HG03469 (cell line): ENCODE measurements around the gene KDM4D.
"Not testable (repeated sequence)": the region's sequence is repeated elsewhere in the genome, so short reads cannot be mapped to it uniquely, and the experiment has no call there.

Experiments
- ATAC-seq: cut with Tn5 transposase; IDR thresholded peaks from one replicate; pipeline ENCODE4 v1.9.1; 2021; ENCODE audit warnings: mild to moderate bottlenecking, moderate library complexity, moderate number of reproducible peaks; ENCODE audit not compliant: unreplicated experiment

Gene KDM4D

DNA sequence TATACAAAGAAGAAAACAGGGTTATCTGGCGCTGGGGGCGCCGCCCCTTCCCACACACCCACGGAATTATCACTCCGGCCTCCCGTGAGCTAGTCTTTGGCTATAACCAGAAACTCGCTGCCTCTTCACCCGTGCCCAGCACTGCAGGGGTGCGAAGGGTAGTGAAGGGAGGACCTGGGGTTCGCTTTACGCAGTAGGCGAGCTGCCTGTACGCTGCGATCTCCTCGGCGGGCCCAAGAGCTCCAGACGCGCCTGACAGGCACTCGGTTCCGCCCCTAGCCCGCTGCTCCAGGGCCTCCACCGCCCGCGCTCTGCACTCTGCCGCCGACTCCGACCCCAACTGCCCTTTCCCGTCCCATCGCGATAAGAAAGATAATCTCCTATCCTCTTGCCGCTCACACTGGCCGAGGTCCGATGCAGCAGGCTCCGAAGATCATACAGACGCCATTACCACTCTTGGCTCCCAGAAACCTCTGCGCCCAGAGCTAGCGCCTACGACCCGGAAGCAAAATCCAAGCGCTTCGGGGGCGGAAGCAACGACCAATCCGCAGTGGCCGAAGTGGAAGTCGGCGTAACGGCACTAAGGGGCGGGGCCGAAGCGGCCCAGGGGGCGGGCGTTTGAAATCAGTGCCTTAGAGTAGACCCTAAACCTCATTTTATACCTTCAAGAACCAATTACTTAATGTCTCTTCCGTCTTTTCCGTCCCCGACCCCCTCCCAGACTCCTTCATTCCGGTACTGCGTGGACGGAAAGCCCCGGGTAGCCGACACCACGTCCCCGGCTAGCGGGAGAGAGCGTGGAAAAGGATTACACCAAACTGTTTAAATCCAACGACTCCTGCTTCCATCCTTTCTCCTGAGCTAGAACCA is at the start of gene KDM4D, which contains the start of gene CWC15:
KDM4D (plus strand) TSS at position 611 of the 870 bp plus-strand sequence. CDS start 23,664 bp downstream, outside the sequence.
CWC15 (minus strand) TSS at position 458 of the 870 bp plus-strand sequence. CDS start 1,371 bp downstream, outside the sequence.
- ATAC-seq: peak; percentile 100

DNA sequence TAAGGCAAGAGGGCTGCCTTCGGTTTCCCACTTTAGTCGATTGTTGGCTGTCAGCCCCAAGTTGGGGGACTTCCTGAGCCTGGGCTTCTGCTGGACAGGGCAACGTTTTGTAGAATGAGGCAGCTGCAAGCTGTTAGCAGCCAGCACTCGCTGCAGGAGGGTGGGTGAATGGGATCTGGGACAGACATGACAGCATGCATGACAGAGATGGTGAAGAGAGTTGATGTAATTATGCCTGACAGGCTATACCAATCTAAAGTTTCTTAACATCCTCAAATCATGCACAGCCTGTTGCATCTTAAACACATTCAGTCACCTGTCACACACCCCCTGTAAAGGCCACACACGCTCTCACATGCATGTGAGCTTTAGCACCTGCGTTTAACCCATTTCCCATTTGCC is 49.3 kb upstream of the KDM4D start:
- no peak for ATAC-seq

DNA sequence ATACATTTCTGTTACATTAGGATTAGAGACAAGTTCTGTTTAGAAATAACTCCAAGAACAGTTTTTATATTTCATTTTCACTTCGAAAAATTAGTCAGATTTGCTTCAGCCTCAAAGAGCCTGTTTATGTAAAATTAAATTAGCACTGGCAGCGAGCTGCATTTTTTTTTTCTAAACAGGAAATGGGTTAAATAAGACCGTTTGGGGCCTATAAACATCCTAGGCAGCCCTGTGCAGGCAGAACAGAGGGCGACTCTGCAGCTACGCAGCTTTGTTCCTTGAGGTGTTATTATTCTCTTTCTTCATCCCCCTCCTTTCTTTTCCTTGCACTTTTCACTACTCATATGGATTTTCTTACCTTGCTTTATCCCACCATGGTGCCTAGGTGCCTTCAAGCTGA is 48.9 kb upstream of the KDM4D start:
- ATAC-seq: no peak

DNA sequence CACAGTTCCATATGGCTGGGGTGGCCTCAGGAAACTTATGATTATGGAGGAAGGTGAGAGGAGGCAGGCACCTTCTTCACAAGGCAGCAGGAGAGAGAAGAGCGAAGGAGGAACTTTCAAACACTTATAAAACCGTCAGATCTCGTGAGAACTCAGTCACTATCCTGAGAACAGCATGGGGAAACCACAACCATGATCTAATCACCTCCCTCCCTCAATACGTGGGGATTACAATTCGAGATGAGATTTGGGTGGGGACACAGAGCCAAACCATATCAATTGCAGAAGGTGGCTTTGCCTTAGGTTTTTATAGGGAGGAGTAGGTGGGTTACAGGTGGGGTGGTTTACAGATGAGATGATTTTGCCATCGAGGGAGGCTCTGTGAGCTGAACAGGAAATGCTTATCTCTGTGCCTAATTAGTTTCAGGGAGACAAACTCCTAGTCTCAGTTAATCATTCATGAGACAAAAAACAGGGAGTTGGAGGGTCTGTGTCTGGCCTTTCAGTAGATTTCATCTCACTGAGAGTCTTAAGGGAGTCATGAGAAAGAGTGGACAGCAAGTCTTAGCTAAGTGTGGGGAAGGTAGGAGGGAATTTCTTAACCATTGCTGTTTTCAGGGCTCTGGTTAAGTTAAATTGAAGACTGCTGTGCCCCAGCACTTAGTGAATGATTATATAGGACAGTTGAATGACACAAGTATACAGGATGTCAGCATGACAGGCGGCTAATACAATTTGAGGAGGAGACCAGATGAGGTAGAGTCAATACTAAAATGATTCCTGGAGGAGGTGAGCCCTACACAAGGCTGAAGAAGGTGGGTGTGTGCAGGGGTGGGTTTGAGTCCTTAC is 47.9 kb upstream of the KDM4D start:
- no peak for ATAC-seq

DNA sequence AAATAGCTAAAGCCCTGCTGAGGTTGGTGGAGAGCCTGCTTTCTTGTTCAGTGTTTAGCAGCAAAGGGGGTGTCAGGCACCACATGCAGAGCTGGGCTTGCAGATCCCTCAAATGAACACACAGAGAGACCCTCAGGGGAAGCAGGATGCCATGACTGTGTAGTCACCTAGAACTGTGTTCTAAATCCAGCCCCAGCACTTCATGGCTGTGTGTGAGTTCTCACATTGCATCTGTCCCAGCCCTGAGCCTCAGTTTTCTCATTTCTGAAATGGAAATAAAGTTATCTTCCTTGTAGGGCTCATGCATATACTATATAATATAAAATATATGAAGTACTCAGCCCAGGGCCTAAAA is 47.3 kb upstream of the KDM4D start:
- no peak for ATAC-seq

DNA sequence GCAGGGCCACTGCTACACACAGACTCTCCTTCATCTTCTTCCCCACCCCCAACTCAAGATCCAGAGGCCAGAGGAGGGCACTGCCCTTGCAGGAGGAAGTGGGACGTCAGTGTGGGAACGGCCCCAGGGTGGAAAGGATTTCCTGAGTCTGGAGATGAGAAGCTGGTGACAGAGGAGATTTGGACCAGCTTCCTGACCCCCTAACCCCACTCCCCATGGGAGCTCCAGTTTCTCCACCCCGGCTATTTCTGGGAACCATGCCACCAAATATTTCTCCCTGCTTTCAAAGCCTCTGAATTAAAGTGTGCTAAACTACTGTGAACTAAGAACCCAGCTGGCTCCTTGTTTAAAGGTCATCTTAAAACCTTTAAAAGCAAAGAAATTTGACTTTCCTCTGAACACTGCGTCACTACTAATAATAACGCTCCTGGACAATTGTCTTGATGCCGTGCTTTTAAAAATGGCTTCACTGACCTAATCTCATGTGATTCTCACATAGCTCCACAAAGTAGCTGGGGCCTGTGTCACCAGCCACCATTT is 46.7 kb upstream of the KDM4D start:
- ATAC-seq: no peak

DNA sequence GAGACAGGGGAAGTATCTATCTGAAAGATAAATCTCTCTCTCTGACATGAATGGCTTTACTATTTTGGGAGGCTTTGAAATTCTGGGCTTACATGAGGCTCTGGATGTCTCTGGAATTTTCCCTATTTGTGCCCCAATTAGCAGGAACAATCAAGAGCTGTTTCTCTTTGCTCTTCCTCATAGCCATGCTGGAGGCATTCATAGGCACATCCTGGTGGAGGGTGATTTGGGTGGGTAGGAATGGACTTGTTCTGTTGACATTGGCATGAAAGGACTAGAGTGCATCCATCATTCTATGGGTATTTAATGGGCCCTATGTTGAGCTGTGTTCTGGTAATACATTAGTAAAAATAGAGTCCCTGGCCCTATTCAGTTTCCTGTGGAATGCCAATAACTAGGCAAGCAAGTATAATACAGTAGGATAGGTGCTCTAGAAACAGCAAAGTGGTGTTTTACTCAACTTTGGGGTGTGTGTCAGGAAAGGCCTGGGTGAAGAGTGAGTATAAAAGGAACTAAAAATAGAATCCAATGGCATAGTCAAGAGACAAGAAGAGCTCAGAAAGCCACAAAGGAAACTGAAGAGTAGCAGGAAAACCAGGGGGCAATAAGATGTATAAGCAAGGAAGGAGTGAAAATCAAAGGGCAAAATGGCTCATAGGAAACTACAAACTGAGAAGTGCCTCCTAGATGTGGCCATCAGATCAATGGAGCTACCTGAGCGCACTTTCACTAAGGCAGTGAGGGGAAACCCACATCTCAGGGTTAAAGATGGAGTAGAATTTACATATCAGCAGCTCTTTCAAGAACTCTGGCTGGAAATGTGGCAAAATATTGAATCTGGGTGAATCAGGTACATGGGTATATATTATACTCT is 45.2 kb upstream of the KDM4D start:
- no peak for ATAC-seq

DNA sequence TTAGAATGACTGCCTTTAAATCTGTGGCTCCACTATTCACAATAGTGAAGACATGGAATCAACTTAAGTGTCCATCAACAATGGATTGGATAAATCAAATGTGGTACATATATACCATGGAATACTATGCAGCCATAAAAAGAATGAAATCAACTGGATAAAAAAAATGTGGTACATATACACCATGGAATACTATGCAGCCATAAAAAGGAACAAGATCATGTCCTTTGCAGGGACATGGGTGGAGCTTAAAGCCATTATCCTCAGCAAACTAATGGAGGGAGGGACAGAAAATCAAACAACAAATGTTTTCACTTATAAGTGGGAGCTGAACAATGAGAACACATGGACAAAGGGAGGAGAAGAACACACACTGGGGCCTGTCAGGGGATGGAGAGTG is 41.4 kb upstream of the KDM4D start:
- not testable (repeated sequence) for ATAC-seq

DNA sequence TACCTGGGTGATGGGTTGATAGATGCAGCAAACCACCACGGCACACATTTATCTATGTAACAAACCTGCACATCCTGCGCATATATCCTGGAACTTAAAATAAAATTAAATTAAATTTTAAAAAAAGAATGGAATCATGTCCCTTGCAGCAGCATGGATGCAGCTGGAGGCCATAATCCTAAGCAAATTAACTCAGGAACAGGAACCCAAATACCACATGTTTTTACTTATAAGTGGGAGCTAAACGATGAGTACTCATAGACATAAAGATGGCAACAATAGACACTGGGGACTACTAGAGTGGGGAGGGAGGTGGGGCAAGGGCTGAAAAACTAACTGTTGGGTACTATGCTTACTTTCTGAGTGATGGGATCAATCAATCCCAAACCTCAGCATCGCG is 41.0 kb upstream of the KDM4D start:
- no peak for ATAC-seq

DNA sequence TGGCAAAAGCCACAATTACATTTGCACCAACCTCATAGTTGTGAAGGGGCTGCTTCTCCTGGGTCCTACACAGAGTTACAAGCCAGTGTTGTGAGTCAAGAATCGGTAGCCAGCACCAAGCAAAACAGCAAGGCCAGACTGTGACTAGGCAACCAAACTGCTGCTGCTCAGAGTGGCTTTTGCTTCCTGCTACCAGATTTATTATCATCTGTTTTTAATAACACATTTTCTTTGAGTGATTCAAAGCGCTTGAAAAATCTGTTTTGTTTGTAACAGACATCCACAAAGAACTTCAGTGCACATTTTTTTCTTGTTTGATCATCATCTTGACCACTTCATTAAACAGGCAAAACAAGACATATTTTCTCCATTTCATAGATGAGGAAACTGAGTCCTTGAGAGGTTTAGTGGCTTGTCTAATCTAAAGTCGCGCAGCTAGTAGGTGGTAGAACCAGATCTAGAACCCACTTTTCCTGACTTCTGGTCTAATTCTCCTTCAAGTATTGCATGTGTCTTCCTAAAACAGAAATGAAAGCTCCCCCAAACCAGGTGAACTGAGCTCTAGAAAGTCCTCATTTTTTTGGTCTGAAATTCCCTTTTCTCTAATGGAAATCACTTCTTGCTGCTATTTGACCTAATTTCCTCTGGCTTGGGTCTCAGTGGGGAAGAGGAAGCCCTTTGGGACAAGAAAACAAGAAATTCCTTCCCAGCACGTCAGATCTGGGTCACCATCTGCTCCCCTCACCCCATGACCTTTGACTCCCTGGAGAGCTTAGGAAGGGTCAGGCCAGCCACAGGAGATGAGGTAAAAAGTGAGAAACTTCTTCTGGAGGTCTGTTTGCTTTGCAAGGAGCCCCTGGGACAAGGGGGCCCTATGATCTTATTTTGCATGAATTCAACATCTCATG is 40.0 kb upstream of the KDM4D start:
- ATAC-seq: no peak

DNA sequence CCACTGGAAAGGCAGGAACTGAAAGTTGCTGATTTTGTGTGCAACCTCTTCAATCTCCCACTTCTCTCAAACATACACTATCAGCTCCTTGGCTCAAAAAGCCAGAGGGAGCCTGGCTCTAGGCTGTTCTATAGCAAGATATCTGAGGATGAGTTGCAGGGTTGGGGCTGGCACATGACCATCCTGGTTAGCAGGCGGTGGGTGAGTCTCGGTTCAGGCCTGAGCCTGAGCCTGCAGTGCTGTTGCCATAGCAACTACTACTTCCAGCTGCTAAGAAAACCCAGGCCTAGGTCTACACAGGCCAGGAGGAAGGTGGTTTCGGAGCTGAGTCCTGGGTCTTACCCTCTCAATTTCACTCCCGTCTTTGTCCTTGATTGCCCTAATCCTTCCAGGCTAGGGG is 39.1 kb upstream of the KDM4D start:
- no peak for ATAC-seq

DNA sequence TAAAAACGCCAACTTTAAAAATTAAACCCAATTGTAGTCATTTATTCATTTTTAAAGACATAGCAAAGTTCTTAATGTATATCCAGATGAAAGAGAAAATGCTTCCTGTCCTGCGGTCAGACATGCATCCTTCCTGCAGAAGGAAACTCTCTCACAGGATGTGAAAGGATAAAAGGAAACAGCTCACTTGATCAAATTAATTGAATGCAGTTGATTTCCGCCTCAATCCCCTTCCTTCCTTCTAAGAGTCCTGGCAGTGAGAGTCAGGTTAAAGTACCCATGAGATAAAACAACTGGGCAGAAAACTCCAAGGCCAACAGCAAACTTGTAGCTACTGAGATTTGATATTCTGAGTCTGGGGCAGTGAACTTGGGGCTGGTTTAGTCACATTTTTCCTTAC is 38.7 kb upstream of the KDM4D start:
- no peak for ATAC-seq

DNA sequence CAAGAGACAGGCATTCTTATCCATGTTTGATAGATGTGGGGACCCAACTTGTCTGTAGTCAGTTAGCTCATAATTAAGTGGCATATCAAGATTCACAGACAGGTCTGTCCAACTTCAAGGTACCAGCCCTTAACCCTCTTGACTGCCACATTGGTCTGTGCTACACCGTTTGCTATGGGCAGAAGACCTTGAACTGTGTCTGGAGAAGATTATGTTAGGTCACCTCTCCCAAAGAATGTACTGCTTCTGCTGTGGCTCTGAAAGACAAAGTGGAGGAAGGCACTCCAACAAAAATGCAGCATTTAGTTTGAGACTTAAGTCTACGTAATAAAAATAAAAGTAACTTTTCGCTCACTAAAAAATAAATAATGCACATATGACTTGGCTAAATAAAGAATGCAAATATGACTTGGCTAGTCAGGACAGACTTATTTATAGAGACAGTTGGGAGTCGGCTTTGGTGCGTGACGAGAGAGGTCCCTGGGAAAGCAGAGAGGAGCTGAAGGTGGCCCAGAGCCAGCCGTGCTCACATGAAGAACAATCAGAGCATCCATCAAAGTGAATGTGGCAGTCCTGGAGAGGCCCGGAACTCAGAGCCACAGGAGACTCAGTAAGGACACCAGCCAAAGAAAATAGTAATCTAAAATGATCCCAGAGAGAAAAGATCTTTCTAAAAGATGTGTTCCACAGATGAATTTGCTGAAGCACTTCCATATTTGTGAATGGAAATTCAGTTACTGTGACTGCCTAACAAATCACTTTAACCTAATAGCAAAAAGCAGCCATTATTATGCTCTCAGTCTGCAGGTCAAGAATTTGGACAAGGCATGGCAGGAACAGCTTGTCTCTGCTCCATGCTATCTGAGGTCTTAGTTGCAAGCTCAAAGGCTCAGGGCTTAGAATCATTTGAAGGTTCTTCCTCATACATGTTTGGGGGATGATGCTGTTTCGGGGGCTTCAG is 35.1 kb upstream of the KDM4D start:
- no peak for ATAC-seq

DNA sequence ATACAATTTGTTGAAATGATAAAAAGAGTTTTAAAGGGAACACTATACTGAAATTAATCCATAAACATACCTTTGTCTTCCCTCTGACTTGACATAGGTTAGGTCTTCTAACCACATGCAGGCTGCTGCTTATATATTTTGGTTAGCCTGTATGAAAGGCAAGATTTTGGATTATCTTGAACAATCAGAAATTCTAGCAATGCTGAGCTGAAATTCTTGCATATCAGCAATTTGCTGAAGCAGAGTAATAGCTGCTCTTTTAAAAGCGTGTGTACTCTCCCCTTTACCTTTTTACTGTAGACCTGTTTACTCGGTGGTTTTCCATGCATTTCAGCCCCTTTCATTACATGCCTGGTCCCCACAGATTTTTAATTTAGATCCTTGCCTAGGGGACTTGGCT is 34.2 kb upstream of the KDM4D start:
- no peak for ATAC-seq

DNA sequence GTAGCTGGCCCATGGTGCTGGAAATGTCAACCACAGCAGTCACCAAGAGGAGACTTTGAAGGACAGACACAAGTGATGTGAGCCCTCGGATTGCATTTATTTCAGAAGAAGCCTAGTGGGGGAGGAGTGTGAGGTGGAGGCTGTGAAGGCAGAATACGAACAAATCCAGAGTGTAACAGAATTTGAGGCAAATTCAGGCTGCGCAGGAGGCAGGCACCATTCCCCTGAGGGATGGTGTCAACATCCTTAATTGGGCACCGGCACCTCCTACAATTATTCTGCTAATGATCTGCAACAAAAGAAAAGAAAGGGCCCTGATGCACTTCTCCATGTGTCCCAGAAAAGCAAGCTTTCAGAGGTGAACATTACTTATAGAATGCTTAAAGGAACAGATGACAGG is 32.4 kb upstream of the KDM4D start:
- no peak for ATAC-seq

DNA sequence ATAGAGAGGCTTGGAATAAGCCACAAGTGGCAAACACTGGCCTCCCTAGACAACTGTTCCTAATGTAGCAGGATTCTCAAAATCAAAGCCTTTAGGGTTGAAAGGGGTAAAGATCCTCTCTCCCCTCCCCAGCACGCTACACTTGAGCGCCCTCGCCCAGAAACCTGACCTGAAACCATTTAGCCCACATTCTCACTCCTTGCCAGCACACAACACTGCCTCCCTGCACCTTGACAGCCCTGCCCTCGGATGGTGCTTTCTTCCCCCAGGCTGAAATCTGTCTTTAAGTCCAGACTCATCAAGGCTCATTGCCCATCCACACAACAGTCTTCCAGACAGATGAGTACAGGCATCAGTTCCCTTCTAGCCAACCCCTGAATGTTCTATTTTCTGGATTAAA is 26.7 kb upstream of the KDM4D start:
- ATAC-seq: no peak

DNA sequence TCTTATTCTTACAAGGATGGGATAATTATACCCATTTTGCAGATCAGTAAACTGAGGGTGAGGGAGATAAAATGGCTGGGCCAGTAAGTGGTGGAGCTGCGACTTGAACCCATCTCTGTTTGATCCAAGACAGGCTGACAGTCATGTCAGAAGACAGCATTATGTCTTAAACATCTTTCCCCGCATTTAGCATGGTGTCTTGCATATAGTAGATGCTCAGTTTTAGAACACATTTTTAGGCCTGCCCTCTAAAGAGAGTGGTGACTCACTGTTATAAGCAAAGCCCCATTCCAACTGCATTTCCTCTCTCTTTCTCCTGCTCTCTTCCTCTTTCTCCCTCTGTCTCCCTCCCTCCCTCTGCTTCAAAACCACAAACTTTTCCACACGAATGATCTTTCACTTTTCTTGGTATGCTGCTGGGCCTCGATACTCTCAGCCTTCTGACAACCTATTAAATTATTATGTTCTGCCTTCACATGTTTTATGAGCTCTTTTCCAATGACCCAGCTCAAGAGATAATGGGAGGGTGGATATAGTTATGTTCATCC is 25.4 kb upstream of the KDM4D start:
- ATAC-seq: no peak

DNA sequence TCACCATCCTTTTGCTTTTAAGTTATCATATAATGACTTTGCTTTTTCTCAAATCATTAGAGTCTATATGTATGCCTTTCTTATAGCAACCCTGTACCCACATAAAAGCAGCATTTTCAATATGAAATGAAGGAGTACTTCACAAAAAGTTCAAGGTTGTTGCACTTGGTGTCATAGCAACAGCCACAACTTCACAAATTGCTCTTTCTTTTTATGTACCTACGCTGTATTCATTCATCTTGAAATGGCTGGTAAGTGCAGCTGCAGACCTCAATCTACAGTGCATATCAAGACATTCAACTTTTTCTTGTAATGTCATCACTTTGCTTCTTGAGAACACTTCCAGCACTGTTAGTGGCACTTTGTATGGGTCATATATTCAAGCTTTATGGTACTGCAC is 18.8 kb upstream of the KDM4D start:
- no peak for ATAC-seq
